Measurements from ENCODE around the gene CD69. TPM values are rescaled to one million over a fixed set of nuclear protein-coding genes. Genes with fewer than 3 reads are reported as not detected.
"Not testable (repeated sequence)": the region's sequence is repeated elsewhere in the genome, so short reads cannot be mapped to it uniquely, and the experiment has no call there.

Gene CD69
- total RNA-seq, 2 donors from 2014 or later, result 51.8 to 150 TPM

DNA sequence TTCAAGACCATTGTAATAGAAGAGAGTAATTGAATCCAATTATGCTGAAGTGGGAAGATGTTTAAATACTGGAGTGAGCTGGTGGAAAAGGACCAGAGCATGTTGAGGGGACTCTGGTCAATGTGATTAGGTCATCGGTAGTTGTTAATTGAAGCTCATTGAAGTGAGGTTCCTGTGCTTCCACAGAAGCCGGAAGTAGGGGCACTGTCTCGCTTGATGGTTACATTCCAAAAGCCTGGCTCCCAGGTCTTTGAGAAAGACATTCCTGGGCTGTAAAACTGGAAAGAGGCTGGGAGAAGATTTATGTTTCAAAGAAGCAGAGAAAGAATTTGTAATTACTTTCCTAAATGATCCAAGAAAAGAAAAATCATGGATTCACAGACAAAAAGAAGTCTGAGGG lies 15.5 kb downstream of the CD69 start:
- no peaks in the 10 kb centered on the region for H3K9me3 Mint-ChIP-seq
- peaks cover 25% of the 10 kb centered on the region for H3K4me1 Mint-ChIP-seq
- H3K27me3 Mint-ChIP-seq, result no peaks in the 10 kb centered on the region
- peaks cover 5% of the 10 kb centered on the region for H3K36me3 Mint-ChIP-seq (ENCODE audit: low read depth)
- no peak overlapping the region for H3K4me3 Mint-ChIP-seq
- ATAC-seq (replicated peaks), result no peak
- no peak overlapping the region for H3K27ac Mint-ChIP-seq

DNA sequence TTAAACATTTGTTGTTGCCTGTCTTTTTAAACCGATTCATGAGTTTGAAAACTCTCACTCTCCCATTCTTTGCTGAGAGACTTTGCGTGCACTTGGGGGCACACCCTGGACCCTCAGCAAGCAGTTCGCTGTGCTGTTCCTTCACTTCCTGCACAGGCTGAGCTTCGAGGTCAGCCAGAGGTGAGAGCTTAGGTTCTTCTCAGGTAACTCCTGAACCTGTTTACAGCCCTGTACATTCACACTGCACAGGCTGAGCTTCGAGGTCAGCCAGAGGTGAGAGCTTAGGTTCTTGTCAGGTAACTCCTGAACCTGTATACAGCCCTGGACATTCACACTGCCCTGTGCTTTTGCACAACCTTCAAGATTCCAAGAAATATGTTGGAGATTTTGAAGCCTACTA lies 18.0 kb downstream of the CD69 start:
- H3K4me1 Mint-ChIP-seq, result peaks cover 25% of the 10 kb centered on the region
- no peaks in the 10 kb centered on the region for H3K9me3 Mint-ChIP-seq
- ATAC-seq (replicated peaks), result peak; percentile 27
- peaks cover 5% of the 10 kb centered on the region for H3K36me3 Mint-ChIP-seq (ENCODE audit: low read depth)
- H3K4me3 Mint-ChIP-seq, result peak overlapping the region; percentile 72
- H3K27me3 Mint-ChIP-seq, result no peaks in the 10 kb centered on the region
- peak overlapping the region; percentile 73 for H3K27ac Mint-ChIP-seq

DNA sequence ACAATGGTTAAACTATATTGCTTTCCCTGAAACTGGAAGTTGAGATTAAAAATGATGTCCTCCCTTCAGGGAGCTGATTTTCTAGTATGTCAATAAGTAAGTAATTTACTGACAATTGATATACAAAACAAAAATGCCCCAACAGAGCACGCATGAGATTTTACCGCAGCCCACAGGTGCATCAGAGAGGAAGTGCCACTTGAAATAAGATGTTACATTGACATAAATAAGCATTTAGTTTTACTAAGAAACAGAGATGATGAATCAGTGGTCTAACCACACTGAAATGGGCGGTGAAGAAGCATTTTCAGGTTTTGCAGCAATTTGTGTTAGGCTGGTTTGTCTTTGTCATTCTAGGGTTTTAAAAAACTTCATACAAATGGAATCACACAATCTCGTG lies 19.0 kb downstream of the CD69 start:
- Mint-ChIP-seq H3K27ac (peak overlapping the region; percentile 73), H3K9me3 (no peaks in the 10 kb centered on the region), H3K4me1 (peaks cover 34% of the 10 kb centered on the region), H3K36me3 (ENCODE audit: low read depth) (peaks cover 5% of the 10 kb centered on the region), H3K27me3 (no peaks in the 10 kb centered on the region), H3K4me3 (peak overlapping the region; percentile 72)
- peak; percentile 95 for ATAC-seq (replicated peaks)

DNA sequence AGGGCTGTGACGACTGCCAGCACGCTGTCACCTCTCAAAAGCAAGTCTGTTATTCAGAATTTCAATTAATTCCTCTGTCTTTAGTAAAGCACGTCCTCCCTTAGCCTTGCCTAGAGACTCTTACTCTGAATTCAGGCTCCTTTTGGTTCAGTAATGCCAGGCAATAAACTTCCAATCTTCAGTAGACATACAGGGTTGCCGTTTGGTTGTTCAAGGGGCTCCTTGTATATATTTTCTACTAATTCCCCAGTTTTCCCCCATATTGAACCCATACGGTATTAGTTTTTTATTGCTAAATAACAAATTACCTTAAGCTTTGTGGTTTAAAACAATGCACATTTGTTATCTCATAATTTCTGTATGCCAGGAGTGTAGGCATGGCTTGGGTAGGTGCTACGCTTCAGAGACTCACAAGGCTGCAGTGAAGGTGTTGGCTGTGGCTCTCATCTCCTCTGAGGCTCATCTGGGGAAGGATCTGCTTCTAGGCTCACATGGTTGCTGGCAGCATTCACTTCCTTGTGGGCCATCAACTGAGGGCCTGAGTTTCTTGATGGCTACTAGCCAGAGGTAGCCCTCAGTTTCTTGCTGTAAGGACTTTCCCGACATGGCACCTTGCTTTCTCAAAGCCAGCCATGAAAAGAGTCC lies 20.5 kb downstream of the CD69 start:
- H3K27ac Mint-ChIP-seq, result peak overlapping the region; percentile 29
- H3K27me3 Mint-ChIP-seq, result no peaks in the 10 kb centered on the region
- H3K36me3 Mint-ChIP-seq (ENCODE audit: low read depth), result peaks cover 5% of the 10 kb centered on the region
- peak overlapping the region; percentile 41 for H3K4me3 Mint-ChIP-seq
- no peaks in the 10 kb centered on the region for H3K9me3 Mint-ChIP-seq
- ATAC-seq (replicated peaks), result no peak
- H3K4me1 Mint-ChIP-seq, result peaks cover 37% of the 10 kb centered on the region

DNA sequence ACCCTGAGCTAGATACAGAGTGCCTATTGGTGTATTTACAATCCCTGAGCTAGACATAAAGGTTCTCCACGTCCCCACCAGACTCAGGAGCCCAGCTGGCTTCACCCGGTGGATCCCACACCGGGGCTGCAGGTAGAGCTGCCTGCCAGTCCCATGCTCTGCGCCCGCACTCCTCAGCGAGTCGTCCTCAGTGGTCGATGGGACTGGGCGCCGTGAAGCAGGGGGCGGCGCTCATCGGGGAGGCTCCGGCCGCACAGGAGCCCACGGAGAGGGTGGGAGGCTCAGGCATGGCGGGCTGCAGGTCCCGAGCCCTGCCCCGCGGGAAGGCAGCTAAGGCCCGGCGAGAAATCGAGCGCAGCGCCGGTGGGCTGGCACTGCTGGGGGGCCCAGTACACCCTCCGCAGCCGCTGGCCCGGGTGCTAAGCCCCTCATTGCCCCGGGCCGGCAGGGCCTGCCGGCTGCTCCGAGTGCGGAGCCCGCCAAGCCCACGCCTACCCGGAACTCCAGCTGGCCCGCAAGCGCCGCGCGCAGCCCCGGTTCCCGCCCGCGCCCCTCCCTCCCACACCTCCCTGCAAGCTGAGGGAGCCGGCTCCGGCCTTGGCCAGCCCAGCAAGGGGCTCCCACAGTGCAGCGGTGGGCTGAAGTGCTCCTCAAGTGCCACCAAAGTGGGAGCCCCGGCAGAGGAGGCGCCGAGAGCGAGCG lies 21.1 kb downstream of the CD69 start:
- not testable (repeated sequence) for H3K27ac Mint-ChIP-seq; H3K9me3 Mint-ChIP-seq; H3K36me3 Mint-ChIP-seq (ENCODE audit: low read depth); H3K27me3 Mint-ChIP-seq; ATAC-seq (replicated peaks)
- Mint-ChIP-seq H3K4me1 (peaks cover 31% of the 10 kb centered on the region), H3K4me3 (peak overlapping the region; percentile 46)

DNA sequence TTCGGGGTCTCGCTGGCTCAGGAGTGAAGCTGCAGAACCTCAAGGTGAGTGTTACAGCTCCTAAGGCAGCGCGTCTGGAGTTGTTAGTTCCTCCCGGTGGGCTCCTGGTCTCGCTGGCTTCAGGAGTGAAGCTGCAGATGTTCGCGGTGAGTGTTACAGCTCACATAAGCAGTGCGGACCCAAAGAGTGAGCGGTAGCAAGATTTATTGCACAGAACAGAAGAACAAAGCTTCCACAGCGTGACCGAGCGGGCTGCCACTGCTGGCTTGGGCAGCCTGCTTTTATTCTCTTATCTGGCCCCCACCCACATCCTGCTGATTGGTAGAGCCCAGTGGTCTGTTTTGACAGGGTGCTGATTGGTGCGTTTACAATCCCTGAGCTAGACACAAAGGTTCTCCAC lies 21.8 kb downstream of the CD69 start:
- H3K27me3 Mint-ChIP-seq; ATAC-seq (replicated peaks); H3K9me3 Mint-ChIP-seq; H3K36me3 Mint-ChIP-seq (ENCODE audit: low read depth); H3K27ac Mint-ChIP-seq: not testable (repeated sequence)
- peak overlapping the region; percentile 46 for H3K4me3 Mint-ChIP-seq
- H3K4me1 Mint-ChIP-seq, result peaks cover 31% of the 10 kb centered on the region

DNA sequence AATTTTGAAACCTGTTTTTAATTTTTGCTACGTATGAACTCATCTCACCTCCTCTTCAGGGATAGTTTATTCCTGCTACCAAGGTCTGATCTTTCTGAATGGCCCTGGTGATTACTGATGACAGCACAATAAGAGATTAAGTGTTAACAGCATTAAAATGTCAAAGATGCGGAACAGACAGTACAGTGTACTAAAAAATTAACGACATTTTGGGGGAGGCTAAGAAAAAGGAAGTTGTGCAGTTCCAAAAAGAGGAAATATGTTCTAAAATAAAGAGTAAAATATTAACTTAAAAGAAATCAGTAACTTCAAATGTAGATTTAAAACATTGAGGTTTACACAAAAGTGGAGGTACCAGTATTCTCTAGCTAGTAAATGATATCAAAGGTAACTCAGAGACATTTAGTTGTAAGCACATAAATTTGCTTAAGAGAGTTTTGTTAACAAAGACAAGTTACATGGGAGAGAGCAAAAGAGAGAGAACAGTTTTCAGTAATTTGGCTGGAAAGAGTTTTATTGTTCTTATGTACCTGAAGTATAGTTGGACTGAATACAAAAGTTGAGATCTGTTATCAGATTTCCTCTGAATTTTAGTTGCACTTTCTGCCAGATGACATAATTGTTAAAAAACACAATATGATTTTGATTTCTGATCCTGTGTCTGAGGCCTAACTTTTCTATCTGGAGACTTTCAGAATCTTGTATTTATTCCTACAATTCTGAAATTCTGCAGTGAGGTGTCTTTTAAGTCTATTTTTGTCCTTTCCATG lies 23.6 kb downstream of the CD69 start:
- Mint-ChIP-seq H3K4me3 (peak overlapping the region; percentile 62), H3K9me3 (no peaks in the 10 kb centered on the region), H3K27me3 (no peaks in the 10 kb centered on the region), H3K27ac (peak overlapping the region; percentile 69), H3K36me3 (ENCODE audit: low read depth) (peaks cover 5% of the 10 kb centered on the region), H3K4me1 (peaks cover 31% of the 10 kb centered on the region)
- no peak for ATAC-seq (replicated peaks)

DNA sequence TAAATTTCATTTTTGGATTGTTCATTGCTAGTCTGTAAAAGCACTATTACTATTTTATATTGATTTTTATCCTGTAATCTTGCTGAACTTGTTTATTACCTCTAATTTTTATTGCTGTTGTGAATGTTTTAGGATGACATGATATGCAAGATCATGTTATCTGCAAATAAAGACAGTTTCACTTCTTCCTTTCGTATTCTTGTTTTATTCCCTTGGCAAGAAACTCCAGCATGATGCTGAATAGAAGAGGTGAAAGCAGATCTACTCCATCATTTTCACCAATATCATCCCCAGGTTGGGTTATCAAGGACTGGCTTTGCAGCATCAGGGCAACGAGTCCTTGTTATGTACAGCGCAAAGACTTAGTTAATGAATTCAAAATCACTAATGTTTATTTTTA lies 25.1 kb downstream of the CD69 start:
- Mint-ChIP-seq H3K36me3 (ENCODE audit: low read depth) (no peaks in the 10 kb centered on the region), H3K27me3 (no peaks in the 10 kb centered on the region), H3K4me3 (no peak overlapping the region), H3K9me3 (no peaks in the 10 kb centered on the region), H3K4me1 (peaks cover 25% of the 10 kb centered on the region), H3K27ac (no peak overlapping the region)
- ATAC-seq (replicated peaks), result no peak

DNA sequence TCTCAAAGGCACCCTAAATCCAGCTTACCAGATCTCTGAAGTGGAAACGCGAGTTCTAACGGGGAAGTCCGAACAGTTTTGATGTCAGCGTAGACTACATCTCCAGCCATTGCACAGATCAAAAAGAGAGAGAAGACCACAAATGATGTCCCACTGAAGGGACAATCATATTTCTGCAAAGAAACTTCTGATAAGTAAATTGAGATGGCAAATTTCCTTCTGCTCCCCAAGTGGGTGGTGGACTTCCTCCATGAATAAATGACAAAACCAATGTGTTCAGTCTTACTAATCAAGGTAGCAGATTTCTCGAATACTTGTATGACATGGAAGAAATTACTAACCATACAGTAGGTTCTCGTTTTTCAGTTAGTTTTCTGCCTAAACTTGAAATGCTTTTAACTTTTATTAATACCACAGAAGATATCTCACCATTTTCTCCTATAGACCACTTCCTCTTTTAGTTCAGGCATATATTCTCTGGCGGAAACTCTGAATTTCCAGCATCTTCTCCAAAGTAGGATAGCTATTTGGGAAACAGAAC lies 27.7 kb downstream of the CD69 start, which contains the start of gene CLECL1:
TSS of gene CLECL1 (minus strand) at position 177 of the 541 bp plus-strand sequence.
- peak within 1 kb of the TSS; percentile 73 for H3K4me3 Mint-ChIP-seq
- H3K36me3 Mint-ChIP-seq (ENCODE audit: low read depth), result no peaks in the 10 kb centered on the region
- peak; percentile 93 for ATAC-seq (replicated peaks)
- peak within 1 kb of the TSS; percentile 74 for H3K27ac Mint-ChIP-seq
- no peaks in the 10 kb centered on the region for H3K9me3 Mint-ChIP-seq
- H3K4me1 Mint-ChIP-seq, result peaks cover 22% of the 10 kb centered on the region
- H3K27me3 Mint-ChIP-seq, result no peaks in the 10 kb centered on the region

DNA sequence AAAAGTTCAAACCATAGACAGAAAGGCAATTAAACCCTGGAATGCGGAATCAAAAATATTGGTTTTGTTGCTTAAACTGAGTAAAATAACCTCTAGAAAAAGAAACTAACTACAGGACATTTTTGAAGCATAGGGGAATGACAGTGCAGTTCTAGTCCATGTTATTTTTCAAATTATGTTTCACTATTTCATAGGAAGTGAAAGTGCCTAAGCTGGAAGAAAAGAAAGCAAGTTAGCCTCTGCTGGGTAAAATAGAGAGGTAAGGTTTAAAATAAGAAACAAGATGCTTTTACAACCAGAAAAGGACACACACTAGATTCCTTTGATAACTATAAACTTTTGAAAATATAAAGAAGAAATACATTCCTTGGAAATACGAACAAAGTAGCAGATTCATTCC lies 28.9 kb downstream of the CD69 start:
- no peaks in the 10 kb centered on the region for H3K9me3 Mint-ChIP-seq
- peak overlapping the region; percentile 73 for H3K4me3 Mint-ChIP-seq
- ATAC-seq (replicated peaks), result no peak
- H3K4me1 Mint-ChIP-seq, result peaks cover 13% of the 10 kb centered on the region
- H3K27ac Mint-ChIP-seq, result no peak overlapping the region
- no peaks in the 10 kb centered on the region for H3K36me3 Mint-ChIP-seq (ENCODE audit: low read depth)
- no peaks in the 10 kb centered on the region for H3K27me3 Mint-ChIP-seq

DNA sequence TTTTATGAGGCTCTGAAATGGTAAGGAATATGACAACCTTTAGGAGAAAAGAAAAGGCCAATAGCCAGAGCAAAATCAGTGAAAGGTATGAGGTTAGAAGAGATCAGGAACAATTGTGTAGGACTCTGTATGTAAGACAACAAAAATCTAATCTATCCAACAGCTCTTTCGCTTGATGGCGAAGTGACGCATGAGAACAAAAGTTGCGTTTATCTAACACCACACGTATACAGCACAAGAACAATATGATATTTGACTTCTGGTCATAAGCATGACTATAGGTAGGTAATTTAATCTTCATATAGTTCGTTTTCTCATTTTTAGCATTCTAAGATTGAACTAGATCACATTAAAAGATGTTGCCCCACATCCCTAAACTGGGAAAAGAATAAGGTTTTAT lies 29.3 kb downstream of the CD69 start:
- no peaks in the 10 kb centered on the region for H3K9me3 Mint-ChIP-seq
- ATAC-seq (replicated peaks), result no peak
- H3K4me3 Mint-ChIP-seq, result peak overlapping the region; percentile 73
- H3K36me3 Mint-ChIP-seq (ENCODE audit: low read depth), result no peaks in the 10 kb centered on the region
- H3K27me3 Mint-ChIP-seq, result no peaks in the 10 kb centered on the region
- peaks cover 10% of the 10 kb centered on the region for H3K4me1 Mint-ChIP-seq
- H3K27ac Mint-ChIP-seq, result no peak overlapping the region

DNA sequence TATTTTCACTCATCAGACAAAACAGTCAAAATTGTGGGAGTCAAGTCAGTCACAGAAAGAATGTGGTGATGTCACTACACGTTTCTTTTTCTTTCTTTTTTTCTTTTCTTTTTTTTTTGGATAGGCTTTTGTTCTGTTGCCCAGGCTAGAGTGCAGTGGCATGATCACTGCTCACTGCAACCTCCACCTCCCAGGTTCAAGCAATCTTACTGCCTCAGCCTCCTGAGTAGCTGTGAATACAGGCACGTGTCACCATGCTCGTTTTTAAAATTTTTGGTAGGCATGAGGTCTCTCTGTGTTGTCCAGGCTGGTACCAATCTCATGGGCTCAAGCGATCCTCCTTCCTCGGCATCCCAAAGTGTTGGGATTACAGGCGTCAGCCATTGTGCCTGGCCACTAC lies 30.1 kb downstream of the CD69 start:
- Mint-ChIP-seq H3K27me3 (no peaks in the 10 kb centered on the region), H3K27ac (no peak overlapping the region), H3K4me1 (peaks cover 10% of the 10 kb centered on the region), H3K9me3 (no peaks in the 10 kb centered on the region), H3K36me3 (ENCODE audit: low read depth) (no peaks in the 10 kb centered on the region), H3K4me3 (peak overlapping the region; percentile 73)
- ATAC-seq (replicated peaks), result no peak

DNA sequence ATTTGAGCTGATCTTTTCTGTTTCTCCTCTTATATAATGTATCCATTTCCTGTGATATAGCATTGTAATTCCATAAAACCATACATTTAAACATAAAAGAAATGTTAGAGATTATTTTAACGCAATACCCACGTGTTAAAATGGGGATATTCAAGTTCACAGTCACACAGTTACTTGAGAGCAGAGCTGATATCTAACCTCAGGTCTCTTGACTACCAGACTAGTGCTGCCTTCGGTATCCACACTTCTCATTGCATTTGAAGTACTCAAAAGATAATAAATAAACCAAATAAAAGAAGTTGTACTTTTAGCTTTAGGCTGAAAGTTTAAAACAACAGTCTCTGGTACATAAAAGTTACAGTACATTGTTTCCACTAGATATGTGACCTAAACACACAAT lies 30.7 kb downstream of the CD69 start:
- Mint-ChIP-seq H3K4me1 (peaks cover 10% of the 10 kb centered on the region), H3K27ac (no peak overlapping the region), H3K27me3 (no peaks in the 10 kb centered on the region), H3K9me3 (no peaks in the 10 kb centered on the region), H3K36me3 (ENCODE audit: low read depth) (no peaks in the 10 kb centered on the region), H3K4me3 (peak overlapping the region; percentile 10)
- ATAC-seq (replicated peaks), result no peak

DNA sequence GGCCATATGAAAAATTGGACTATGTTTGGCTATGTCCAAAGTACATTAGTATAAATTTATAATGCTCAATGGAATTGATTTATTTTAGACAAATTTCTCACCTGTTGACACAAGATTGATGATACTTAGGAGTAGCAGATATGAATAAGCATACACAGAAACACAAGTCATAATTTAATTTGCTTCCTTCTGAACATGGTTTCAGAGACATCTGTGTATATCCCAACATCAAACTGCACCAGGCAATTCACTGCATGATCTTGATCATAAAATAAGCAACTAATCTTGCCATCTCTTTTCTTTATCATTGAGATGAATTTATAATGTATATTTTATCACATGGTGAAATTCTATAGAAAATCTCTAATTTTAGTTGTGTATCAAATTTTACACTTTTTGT lies 31.6 kb downstream of the CD69 start:
- Mint-ChIP-seq H3K36me3 (ENCODE audit: low read depth) (no peaks in the 10 kb centered on the region), H3K9me3 (no peaks in the 10 kb centered on the region), H3K4me1 (peaks cover 10% of the 10 kb centered on the region), H3K27me3 (no peaks in the 10 kb centered on the region), H3K4me3 (no peak overlapping the region), H3K27ac (no peak overlapping the region)
- ATAC-seq (replicated peaks), result no peak

All from activated T-helper 17 cell treated with anti-CD3 and anti-CD28 coated beads, Interleukin-2, amount 50 U/mL, for 72 hours (primary cell).